Astrocyte (in vitro differentiated cells and primary cell): ENCODE results near the gene STARD4. TPM values are rescaled to one million over a fixed set of nuclear protein-coding genes. Genes with fewer than 3 reads are reported as not detected.

Source experiments
- DNase-seq: peaks from one replicate; pipeline ENCODE4 v3.0.0-alpha.2; 2010; ENCODE audit warnings: low read depth
- FAIRE-seq: peaks from 2 replicates; lab custom pipeline; 2011; peaks lifted over from hg19 to GRCh38; lab: Jason Lieb, UNC
- H2AFZ ChIP-seq: 2 replicates; pipeline ENCODE4 v1.6.0; 2012; ENCODE audit warnings: low read depth, low read length, inconsistent platforms
- H3K27ac ChIP-seq: 2 replicates; pipeline ENCODE4 v1.5.1; 2011; ENCODE audit warnings: low read depth, low read length, inconsistent platforms
- H3K27me3 ChIP-seq: 2 replicates; pipeline ENCODE4 v1.6.0; 2011; ENCODE audit warnings: low read length, inconsistent platforms; ENCODE audit not compliant: insufficient read depth
- H3K36me3 ChIP-seq: 2 replicates; pipeline ENCODE4 v1.5.1; 2011; ENCODE audit warnings: low read length, inconsistent platforms; ENCODE audit not compliant: insufficient read depth
- H3K4me1 ChIP-seq: 2 replicates; pipeline ENCODE4 v1.5.1; 2011; ENCODE audit warnings: low read length, inconsistent platforms; ENCODE audit not compliant: insufficient read depth
- H3K4me2 ChIP-seq: 2 replicates; pipeline ENCODE4 v1.6.0; 2012; ENCODE audit warnings: low read length, inconsistent platforms
- H3K4me3 ChIP-seq: 2 replicates; pipeline ENCODE4 v1.5.1; 2011; ENCODE audit warnings: low read depth, mild to moderate bottlenecking, low read length, inconsistent platforms; ENCODE audit not compliant: insufficient read depth
- H3K79me2 ChIP-seq: 2 replicates; pipeline ENCODE4 v1.6.0; 2012; ENCODE audit warnings: mild to moderate bottlenecking, low read length, inconsistent platforms; ENCODE audit not compliant: insufficient read depth
- H3K9ac ChIP-seq: 2 replicates; pipeline ENCODE4 v1.6.0; 2012; ENCODE audit warnings: mild to moderate bottlenecking, low read length, inconsistent platforms
- H3K9me3 ChIP-seq: 2 replicates; pipeline ENCODE4 v1.5.1; 2012; ENCODE audit warnings: low read depth, mild to moderate bottlenecking, low read length, inconsistent platforms; ENCODE audit not compliant: insufficient read depth
- H4K20me1 ChIP-seq: 2 replicates; pipeline ENCODE4 v1.6.0; 2012; ENCODE audit warnings: low read length, inconsistent platforms; ENCODE audit not compliant: insufficient read depth
- H3K27ac Mint-ChIP-seq: one replicate; pipeline ENCODE4 v1.8.0; 2021; ENCODE audit warnings: mild to moderate bottlenecking, mixed read lengths; ENCODE audit not compliant: unreplicated experiment
- H3K27me3 Mint-ChIP-seq: one replicate; pipeline ENCODE4 v1.8.0; 2021; ENCODE audit warnings: low read depth, mixed read lengths; ENCODE audit not compliant: unreplicated experiment
- H3K36me3 Mint-ChIP-seq: one replicate; pipeline ENCODE4 v1.8.0; 2021; ENCODE audit warnings: low read depth, mixed read lengths; ENCODE audit not compliant: unreplicated experiment
- H3K4me1 Mint-ChIP-seq: one replicate; pipeline ENCODE4 v1.8.0; 2021; ENCODE audit warnings: low read depth, mixed read lengths; ENCODE audit not compliant: unreplicated experiment
- H3K4me3 Mint-ChIP-seq: one replicate; pipeline ENCODE4 v1.8.0; 2021; ENCODE audit warnings: mild to moderate bottlenecking, moderate library complexity, mixed read lengths; ENCODE audit not compliant: unreplicated experiment
- H3K9me3 Mint-ChIP-seq: one replicate; pipeline ENCODE4 v1.8.0; 2021; ENCODE audit warnings: mild to moderate bottlenecking, mixed read lengths; ENCODE audit not compliant: unreplicated experiment
- CTCF ChIP-seq: IDR thresholded peaks from 2 replicates; pipeline ENCODE4 v1.5.1; 2011; ENCODE audit warnings: low read depth, mild to moderate bottlenecking, inconsistent platforms, low read length, moderate library complexity; ENCODE audit not compliant: insufficient read depth
- EZH2 ChIP-seq: IDR thresholded peaks from 2 replicates; pipeline ENCODE4 v1.6.1; 2012; ENCODE audit warnings: mild to moderate bottlenecking, low read length, inconsistent platforms; ENCODE audit not compliant: insufficient read depth
- total RNA-seq: library from RNA; stranded (reverse); gene quantifications from 2 replicates; pipeline ENCODE4 v1.2.1, GENCODE V29; 2021

The STARD4 gene
- total RNA-seq, 1 donor from 2014 or later, result 84.9 TPM

GRCh38 chr5:111461255-111461671 lies 51.1 kb downstream of the STARD4 start:
- Histone ChIP-seq H2AFZ (no peak overlapping the region), H3K9me3 (no peaks in the 10 kb centered on the region), H3K27me3 (no peaks in the 10 kb centered on the region), H3K36me3 (no peaks in the 10 kb centered on the region), H3K79me2 (no peaks in the 10 kb centered on the region), H3K4me3 (no peak overlapping the region), H3K27ac (no peak overlapping the region), H3K9ac (no peak overlapping the region), H3K4me1 (no peaks in the 10 kb centered on the region), H4K20me1 (no peaks in the 10 kb centered on the region), H3K4me2 (no peak overlapping the region)
- Mint-ChIP-seq H3K4me1 (no peaks in the 10 kb centered on the region), H3K4me3 (no peak overlapping the region), H3K9me3 (no peaks in the 10 kb centered on the region), H3K36me3 (no peaks in the 10 kb centered on the region), H3K27me3 (no peaks in the 10 kb centered on the region), H3K27ac (no peak overlapping the region)
- peak; percentile 34 for FAIRE-seq
- TF ChIP-seq CTCF (peak; percentile 77), EZH2 (no peak)
- DNase-seq, result no peak

- Histone ChIP-seq H3K27ac (no peak overlapping the region), H3K9me3 (no peaks in the 10 kb centered on the region), H3K4me3 (no peak overlapping the region), H3K4me2 (no peak overlapping the region), H2AFZ (no peak overlapping the region), H4K20me1 (no peaks in the 10 kb centered on the region), H3K4me1 (peaks cover 21% of the 10 kb centered on the region), H3K36me3 (no peaks in the 10 kb centered on the region), H3K27me3 (no peaks in the 10 kb centered on the region), H3K79me2 (no peaks in the 10 kb centered on the region), H3K9ac (no peak overlapping the region)
- no peaks in the 10 kb centered on the region for H3K9me3 Mint-ChIP-seq
- H3K27me3 Mint-ChIP-seq, result no peaks in the 10 kb centered on the region
- H3K27ac Mint-ChIP-seq, result no peak overlapping the region
- TF ChIP-seq EZH2 (no peak), CTCF (no peak)
- DNase-seq, result no peak
- H3K36me3 Mint-ChIP-seq, result no peaks in the 10 kb centered on the region
- H3K4me1 Mint-ChIP-seq, result peaks cover 13% of the 10 kb centered on the region
- H3K4me3 Mint-ChIP-seq, result no peak overlapping the region
- FAIRE-seq, result no peak
Measured at GRCh38 chr5:111454776-111455175, 57.6 kb downstream of the STARD4 start.

- no peak overlapping the region for H2AFZ ChIP-seq
- H3K27ac ChIP-seq, result peak overlapping the region; percentile 96
- H3K4me1 Mint-ChIP-seq, result peaks cover 13% of the 10 kb centered on the region
- peak overlapping the region; percentile 53 for H3K9ac ChIP-seq
- H3K4me1 ChIP-seq, result peaks cover 21% of the 10 kb centered on the region
- H3K9me3 Mint-ChIP-seq, result no peaks in the 10 kb centered on the region
- no peaks in the 10 kb centered on the region for H3K36me3 ChIP-seq
- DNase-seq (peak; percentile 68), FAIRE-seq (peak; percentile 13)
- no peaks in the 10 kb centered on the region for H3K27me3 ChIP-seq
- no peaks in the 10 kb centered on the region for H4K20me1 ChIP-seq
- no peaks in the 10 kb centered on the region for H3K27me3 Mint-ChIP-seq
- peak overlapping the region; percentile 48 for H3K27ac Mint-ChIP-seq
- TF ChIP-seq CTCF (no peak), EZH2 (no peak)
- H3K4me2 ChIP-seq, result peak overlapping the region; percentile 88
- H3K4me3 ChIP-seq, result no peak overlapping the region
- no peaks in the 10 kb centered on the region for H3K9me3 ChIP-seq
- no peaks in the 10 kb centered on the region for H3K79me2 ChIP-seq
- no peak overlapping the region for H3K4me3 Mint-ChIP-seq
- H3K36me3 Mint-ChIP-seq, result no peaks in the 10 kb centered on the region
Measured at GRCh38 chr5:111454198-111454622, 58.1 kb downstream of the STARD4 start.
